ENCODE data around the gene ASTN1. TPM values are rescaled to one million over a fixed set of nuclear protein-coding genes. Genes with fewer than 3 reads are reported as not detected.

ASTN1 gene
- total RNA-seq (2014; rRNA removed; shearing (Covaris generic)): not detected in 2 replicates

DNA sequence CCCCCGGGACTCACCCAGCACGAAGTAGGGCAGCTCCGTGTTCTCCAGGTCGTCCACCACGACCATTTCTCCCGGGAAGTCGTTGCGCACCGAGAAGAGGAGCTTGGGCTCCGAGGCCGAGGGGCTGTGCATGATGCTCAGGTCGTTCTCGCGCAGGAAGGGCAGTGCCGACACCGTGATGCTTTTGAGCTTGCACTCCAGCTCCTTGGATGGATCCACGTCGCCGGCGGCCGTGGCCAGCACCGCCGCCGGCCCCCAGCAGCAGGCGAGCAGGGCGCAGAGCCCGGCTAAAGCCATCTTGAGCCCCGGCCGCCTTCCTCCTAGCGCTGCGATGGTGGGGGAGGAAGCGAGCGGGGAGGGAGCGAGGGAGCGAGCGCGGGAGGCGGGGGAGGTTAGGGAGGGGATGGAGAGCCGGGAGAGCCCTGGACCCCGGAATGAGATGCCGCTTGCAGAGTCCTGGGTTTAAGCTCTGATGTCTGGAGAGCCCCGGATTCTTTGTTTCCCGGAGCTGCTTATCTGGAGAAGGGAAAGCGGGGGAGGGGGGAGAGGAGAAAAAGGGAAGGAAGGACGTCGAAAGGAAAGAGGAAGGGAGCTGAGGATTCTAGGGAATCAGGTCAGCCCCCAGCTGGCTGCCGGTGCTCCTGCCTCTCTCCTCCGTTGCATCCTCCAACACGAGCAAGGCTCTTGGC lies at the start of gene ASTN1:
ASTN1 (minus strand) TSS at position 333 of the 689 bp plus-strand sequence; CDS start at position 297, 36 bp downstream.
- no peak for DNase-seq (ENCODE audit: low spot score)

DNA sequence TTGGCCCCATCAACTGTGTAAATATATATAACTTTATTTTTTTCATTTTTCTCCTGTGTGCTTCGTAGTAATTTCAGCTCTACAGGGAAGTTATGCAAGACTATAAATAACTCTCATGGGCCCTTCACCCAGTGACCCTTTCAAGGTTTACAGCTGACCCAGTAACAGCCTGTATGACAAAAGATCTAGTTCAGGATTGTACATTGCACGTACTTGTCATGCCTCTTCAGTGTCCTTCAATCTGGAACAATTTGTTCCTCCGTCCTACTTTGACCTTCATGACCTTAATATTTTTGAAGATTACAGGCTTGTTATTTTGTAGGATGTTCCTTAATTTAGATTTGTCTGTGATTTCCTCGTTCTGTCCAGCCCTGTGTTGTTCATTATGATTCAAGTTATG lies 46.7 kb upstream of the ASTN1 start:
- no peak for DNase-seq (ENCODE audit: low spot score)

DNA sequence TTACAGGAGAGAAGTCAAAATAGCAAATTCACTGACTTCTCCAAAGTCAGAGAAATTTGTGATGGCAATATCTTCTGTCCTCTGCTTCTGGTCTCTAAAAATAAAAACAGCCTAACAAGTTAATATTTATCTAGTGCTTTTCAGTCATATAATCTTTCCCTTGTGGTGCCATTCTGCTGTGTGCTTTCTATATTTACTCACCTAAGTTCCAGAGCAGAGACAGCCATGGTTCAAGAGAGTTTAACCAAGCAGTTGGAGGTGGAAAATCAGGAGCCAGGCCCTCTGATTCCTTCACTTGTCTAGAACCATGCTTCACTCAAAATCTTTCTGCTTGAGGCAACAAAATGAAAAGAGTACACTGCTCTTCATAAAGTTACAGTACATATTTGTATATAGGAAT lies 45.6 kb upstream of the ASTN1 start:
- no peak for DNase-seq (ENCODE audit: low spot score)

DNA sequence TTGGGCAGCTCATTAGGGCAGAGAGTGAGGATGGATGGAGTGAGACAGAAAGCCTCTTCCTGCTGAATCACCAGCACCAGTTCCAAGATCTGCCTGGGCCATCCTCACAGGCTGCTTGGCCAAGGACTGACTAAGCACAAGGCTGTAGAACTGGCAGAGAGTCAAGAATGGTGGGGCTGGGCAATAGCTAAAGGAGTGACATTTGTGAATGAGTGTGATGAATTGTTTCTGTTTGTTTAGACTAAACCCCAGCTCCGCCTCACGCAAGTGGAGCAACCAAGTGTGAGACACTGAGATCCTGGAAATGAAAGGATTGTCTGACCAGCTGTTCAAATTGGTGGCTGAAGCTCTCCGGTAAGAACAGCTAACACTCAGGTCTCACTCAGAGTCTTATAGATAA lies 44.8 kb upstream of the ASTN1 start:
- DNase-seq (ENCODE audit: low spot score): peak; percentile 92

DNA sequence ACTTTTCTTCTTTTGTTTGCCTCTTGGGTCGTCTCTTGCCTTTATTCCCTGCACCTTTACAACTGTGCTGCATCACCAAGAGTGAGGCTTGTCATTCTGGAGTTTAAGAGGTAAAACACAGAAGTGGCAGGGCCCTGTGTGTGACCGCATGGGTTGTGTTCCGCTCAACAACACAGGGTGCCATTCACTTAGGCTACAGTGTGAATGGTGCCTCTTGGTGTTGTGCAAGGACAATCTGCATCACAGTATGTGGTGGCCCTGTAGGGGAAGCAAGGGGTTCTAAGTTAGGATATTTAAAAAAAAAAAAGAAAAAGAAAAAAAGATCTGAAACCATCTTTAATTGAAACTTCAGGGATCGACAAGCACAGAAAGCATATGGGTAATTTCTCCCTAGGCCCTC lies 44.4 kb upstream of the ASTN1 start:
- DNase-seq (ENCODE audit: low spot score): no peak

DNA sequence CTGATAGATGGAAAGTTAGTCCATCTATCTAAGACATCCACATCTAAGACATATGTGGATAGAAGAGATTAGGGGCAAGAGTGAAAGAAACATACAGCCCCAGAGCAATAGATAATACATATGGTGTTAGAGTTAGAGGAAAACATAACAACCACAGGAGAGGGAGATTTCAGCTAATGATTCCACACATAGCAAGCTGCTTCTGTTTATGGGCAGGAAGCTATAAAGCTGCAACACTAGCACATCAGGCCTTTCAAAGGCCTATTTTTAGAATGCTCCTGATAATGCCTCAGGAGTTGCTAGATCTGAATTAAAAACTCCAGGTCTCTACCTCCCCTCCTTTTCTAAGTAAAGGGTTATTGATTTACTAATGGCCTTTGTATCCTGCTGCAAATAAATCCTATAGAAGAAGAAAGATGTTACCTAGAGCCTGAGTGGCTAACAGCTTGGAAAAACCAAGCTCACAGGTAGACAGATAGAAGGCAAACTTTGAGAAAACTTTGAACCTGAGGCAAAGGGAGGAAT lies 42.4 kb upstream of the ASTN1 start:
- no peak for DNase-seq (ENCODE audit: low spot score)

DNA sequence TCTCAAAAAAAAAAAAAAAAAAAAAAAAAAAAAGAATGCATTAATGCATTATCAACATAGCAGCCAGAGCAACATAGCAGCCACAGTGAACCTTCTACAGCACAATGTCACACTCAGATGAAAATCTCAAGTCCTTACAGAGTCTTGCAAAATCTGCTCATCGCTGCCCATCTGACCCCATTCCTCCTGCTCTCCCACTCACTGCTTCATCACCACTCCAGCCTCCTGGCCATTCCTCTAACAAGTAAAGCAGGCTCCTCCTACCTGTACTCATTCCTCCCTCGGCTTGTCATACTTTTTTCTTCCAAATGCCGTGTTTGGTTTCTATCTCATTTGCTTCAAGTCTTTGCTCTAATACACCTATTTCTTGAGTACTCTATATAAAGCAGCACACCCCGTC lies 35.8 kb upstream of the ASTN1 start:
- DNase-seq (ENCODE audit: low spot score): no peak

DNA sequence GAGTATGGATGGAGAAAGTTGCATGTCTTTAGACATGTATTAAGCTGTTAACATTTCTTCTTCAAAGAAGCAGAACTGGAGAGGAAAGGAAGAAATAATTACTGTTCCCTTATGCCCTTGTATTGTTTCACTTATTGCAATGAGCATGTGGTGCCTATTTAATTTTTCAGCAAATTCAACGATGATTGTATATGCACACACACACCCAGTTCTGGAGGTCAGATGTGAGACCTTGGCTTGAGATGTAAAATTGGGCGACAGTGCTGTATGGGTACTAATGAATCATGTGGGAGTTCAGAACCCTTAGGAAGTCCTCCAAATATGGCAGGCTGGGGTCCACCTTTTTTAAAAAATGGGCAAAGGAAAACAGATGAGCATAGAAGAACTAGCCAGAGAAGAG lies 33.7 kb upstream of the ASTN1 start:
- DNase-seq (ENCODE audit: low spot score): no peak

DNA sequence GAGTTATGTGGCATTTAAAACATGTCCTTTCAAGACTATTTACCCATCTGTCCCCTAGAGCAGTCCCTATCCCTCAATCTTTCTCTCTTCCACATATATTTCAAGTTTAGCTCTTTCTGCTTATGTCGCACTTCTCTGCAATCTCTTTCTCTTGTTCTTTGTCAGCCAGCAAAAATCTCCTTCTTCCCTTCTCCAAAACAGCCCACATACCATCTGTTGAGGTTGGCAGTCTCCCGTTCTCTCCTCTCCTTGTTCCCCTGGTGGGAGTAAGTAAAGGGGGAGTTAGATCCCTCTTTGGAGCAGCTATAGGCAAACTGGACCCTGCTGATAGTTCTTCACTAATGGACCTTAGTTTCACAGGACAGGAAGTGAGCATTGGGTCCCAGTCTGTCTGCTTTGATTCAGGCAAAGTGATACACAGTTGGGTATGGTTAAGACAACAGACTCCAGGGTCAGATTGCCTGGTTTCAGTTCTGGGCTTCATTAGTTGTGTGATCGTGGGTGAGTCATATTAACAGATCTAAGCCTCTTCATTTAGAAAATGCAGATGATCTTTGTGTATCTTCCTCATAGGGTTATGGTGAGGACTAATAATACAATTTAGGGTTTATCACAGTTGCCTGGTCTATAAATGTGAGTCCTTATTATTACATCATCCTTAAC lies 25.9 kb upstream of the ASTN1 start:
- DNase-seq (ENCODE audit: low spot score): no peak

DNA sequence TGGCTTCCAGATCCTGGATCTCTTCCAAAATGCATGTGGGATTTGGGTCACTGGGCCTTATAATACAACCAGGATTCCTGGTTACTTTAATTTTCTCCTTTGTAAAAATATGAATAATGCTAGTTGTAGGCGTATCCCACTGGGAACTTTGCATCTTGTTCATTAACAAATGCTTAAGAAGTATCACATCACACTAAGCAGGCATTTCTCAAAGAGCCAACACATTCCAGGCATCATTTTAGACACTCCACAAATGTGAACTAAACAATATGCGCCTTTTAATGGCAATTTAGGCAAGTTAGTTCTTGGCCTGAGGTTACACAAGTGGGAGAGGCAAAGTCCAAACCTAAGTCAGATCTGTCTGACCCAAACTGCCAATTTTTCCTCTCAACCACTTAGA lies 22.1 kb upstream of the ASTN1 start:
- no peak for DNase-seq (ENCODE audit: low spot score)

DNA sequence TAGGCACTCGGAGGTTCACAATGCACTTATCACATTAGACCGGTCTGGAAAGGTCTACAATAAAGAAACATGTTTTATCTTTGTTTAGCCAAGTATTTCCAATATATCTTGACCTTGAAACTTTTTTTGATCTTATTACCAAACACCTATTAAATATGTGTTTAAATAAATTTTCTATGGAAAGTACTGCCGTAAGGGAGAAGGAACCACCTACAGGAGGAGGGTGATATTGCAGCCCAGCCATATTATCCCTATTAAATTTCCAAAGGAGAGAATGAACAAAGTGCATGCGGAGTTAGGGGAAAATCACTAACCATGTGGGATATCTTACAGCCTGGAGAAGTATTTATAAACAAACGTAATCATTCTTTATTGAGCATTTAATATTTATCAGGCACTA lies 20.7 kb upstream of the ASTN1 start:
- DNase-seq (ENCODE audit: low spot score): peak; percentile 40

DNA sequence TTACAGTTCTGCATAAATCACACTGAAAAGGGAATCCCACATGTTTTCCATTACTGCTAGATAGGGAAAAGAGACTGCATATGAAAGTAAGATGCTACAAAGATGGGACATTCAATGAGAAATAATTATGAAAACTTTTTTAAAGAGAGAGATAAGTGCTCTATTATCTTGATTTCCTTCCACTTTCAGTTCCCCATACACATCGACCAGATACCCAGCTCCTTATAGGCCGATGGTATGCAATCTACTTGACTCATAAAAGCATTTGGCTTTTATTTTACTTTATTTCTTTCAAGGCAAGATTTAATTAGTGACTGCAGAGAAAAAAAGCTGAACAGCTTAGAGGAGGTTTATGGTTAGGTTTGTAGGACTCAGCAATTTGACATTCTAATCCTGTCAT lies 19.3 kb upstream of the ASTN1 start:
- DNase-seq (ENCODE audit: low spot score): no peak

DNA sequence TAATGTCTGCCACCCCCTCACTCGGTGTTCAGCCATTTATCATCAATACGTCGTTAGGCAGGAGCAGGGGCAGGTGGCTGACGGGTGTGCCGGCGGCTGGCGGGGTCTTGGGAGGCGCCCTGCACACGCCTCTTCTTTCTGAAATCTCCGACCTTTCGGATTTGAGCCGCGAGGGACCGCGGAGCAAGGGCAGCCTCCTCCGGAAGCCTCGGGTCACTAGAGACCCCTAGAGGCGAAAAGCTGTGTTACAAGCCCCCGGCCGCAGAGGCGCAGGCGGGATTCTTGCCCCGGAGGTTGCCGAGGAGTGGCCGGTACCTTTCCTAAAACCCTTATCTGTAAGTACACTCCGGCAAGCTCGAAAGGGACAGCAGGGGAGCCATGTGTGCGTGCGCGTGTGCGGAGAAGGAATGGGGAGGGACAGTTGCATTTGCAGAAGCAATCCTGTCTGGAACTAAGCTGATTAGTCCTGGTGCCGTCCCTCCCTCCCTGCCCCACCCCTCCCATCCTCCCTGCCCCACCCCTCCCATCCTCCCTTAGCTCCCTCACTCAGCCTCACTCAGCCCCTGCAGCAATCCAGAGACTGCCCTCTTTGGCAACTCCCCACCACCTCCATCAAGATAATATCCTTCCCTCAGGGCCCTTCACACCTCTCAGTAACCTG lies 17.2 kb upstream of the ASTN1 start:
- no peak for DNase-seq (ENCODE audit: low spot score)

DNA sequence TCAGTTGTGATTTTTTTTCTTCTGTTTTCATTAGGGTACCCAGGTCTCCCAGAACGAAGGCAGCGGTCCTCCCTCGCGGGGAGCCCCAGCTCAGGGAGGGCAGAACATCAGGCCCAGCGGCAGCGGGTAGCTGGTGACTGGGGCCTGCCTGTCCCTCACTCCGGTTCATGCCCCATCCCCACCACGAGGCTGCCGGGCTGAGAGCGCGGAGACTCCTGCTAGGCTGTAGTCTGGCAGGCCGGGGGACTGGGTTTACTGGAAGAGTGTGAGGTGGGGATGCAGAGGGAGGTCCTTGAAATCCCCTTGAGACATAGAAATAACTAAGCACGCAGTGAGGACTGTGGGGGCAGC lies 16.7 kb upstream of the ASTN1 start:
- no peak for DNase-seq (ENCODE audit: low spot score)

DNA sequence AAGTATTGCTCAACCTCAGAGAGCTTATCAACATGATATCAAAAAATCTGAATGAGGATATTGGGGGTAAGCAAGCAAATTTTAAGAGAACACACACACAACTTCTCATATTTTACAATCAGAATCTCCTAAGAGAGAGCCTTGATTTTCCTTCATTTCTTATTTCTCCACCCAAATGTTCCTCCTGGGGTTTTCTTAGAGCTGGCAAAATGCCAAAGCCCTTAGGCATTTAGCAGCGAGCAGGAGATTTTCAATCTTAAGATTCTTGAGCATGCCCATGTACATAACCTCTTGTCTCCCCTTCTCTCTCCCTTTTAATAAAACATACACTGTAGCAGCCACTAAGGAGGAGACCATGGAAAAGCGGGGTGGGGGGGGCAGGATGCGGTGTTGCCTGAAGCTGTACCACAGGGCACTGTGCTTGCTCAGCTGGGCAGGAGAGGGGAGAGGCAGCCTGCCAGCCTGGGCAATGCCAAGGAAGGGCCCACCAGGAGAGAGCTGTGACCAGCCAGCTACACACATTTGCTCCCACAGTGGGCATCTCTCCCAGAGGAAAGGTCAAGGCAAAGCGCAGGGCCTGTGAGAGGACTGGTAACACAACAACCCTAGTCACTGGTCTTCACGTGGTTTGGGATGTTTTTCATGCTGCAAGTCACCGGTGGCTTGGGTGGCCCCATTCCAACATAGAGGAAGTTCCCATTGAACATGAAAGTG lies 10.6 kb upstream of the ASTN1 start:
- no peak for DNase-seq (ENCODE audit: low spot score)

DNA sequence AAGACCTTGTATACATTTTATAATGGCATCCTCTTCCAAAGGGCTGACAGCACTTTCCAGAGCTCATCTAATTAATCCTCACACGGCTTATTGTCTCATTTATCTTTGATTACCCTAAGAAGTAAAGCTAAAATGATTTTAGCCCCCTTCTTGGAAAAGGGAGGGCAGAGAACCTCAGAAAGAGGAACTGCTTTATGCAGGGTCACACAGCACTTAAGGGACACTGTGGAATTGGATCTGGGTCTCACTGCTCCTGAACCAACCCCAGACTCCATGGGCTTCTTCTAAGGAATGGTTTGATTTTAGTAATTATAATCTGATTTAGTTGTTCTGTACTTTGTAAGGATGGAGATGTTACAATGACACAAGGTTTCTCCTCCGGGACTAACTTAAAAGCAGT lies 9.5 kb upstream of the ASTN1 start:
- no peak for DNase-seq (ENCODE audit: low spot score)

DNA sequence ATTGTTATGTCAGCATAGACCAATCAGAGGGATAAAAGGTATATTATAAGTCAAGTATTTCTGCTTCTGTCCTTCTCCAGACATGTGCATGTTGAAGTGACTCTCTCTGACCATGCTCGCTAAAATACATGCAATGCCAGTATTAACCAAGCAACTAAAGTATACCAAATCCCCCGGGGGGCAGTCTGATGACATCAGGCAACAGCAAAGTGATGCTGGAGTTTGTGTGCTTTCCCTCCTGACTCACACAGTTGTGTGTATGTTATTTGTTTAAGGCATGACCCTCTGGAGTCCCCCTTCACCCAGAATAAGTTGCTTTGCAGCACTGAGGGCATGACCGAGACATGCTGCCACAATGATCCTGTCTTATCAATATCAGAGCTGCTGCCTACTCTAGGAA lies 8.4 kb upstream of the ASTN1 start:
- no peak for DNase-seq (ENCODE audit: low spot score)

DNA sequence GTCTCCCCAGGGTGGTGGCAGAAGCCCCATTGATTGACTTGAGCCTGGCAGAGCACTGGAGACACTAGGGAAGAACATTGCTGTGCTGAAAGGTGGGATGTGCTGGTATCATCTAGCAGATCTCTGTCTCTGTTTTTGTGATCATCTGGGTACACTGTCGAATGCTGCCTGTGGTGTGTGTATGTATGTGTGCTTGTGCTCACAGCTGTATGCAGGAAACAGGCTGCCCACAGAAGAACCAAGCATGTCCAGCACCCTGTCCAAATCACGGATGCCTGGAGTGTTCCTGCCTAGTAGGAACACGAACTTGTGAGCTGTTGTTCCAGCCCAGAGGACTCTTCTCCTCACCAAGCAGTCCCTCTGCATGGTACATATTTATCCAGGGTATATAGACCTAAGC lies 7.8 kb upstream of the ASTN1 start:
- no peak for DNase-seq (ENCODE audit: low spot score)

DNA sequence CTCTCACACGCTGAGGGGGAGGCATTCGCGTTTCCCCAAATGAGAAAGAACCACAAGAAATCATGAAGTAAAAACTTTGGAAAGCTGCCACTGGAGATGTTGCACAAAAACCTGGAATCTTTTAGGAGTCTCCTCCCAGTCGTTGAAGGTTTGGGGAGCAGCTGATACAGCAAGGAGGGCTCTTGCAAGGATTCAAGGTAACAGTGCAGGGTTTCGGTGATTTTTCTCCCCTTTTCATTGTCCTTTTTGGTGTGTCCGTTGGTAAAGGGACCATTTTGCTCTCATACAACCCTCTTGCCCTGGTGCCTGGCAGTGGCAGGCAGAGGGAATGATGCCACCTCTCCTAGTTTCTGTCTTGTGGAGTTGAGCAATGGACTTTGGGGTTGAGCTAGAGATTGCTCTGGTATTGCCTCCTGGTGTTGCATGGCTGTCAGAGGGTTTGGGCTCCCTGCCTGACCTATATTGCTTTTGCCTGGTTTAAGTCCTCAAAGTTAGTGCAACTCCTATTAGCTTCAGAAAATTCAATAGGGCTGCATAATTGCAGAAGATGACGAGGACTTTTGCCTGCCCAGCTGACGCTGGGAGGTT lies 7.1 kb upstream of the ASTN1 start:
- no peak for DNase-seq (ENCODE audit: low spot score)

DNA sequence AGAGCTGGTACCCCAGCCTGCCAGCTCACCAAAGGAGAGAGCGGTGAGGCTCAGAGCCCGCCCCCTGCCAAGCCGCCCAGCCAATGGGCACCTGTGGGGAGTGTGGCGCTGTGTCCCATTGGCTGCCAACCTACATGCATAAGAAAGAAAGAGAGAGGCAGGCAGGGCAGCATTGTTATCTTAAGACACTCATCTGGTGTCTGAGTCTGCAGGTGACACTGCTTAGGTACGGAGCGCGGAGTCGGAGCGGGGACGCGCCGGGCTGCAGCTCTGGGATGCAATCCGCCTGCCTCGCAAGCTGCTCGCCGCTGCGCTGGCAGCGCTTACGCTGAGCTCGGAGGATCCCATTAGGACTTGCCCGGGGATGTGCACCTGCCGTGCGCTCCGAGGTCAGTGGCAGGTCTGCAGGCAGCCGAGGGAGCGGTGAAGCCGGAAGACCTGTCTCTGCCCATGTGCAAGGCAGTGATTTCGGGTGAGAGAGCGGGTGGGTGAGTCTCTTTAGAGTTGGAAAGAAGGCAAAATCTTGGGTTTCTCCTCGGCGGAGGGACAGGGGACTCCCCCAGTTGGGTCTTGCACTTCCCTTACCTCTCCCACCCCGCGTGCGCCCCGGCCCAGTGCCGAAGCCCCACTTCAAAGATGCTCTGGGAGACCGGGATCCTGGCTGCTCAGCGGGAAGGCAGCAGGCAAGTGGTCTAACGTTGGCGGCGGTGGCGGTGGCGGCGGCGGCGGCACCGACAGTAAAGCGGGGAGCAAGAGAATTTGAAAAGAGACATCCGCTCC lies 6.4 kb upstream of the ASTN1 start, which contains the start of gene BRINP2:
BRINP2 (plus strand) TSS at position 203 of the 780 bp plus-strand sequence. CDS start 58,919 bp downstream, outside the sequence.
- DNase-seq (ENCODE audit: low spot score): no peak

DNA sequence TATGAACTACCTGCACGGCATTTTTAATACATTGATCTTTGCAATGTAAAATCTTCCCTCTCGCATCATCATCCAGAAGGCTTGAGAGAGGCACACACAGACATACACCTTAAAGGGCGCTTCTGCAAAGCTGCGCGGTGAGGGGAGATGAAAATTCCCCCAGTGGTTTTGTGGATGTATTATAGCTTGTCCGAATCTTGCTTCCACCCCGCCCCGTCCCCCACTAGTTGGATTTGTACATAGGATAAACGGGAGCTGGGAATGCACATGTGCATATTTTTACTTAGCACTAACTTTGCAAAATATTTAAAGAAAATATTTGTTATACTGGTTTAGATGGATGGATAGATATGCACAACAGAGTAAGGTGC lies 542 bp upstream of the ASTN1 start:
- DNase-seq (ENCODE audit: low spot score): no peak
